Measurements from ENCODE around the gene CAMTA2. TPM values are rescaled to one million over a fixed set of nuclear protein-coding genes. Genes with fewer than 3 reads are reported as not detected.

CAMTA2 gene
- total and polyA plus RNA-seq, 7 donors = 9.9 to 64.5 (median 24.6) TPM

DNA sequence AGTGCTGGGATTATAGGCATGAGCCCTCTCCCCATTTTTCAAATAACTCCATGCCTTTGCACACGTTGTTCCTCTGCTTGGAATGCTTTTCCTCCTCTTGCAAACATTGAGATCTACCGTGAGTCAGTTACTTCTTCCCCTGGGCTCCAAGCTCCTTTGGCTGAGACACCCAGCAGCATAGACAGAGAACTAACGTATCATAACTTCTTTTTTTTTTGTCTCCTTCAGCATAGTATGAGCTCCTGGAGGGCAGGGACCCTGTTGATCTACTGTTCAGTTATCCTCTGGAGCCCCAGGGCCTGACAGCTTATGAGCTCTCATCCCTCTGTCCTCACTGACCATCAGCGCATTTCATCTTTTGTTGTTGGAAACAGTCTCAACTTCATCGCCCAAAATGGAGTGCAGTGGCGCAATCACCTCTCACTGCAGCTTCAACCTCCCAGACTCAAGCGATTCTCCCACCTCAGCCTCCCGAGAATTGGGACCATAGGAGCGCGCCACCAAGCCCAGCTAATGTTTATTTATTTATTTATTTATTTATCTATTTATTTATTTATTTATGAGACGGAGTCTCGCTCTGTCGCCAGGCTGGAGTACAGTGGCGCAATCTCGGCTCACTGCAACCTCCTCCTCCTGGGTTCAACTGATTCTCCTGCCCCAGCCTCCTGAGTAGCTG is 22.0 kb downstream of the CAMTA2 start:
- H3K27ac ChIP-seq = peak overlapping the region; percentile 91 to 97 (median 95)
- 96 to 97% methylated on average over 15 of the region's 15 CpGs for WGBS, 2 donors

DNA sequence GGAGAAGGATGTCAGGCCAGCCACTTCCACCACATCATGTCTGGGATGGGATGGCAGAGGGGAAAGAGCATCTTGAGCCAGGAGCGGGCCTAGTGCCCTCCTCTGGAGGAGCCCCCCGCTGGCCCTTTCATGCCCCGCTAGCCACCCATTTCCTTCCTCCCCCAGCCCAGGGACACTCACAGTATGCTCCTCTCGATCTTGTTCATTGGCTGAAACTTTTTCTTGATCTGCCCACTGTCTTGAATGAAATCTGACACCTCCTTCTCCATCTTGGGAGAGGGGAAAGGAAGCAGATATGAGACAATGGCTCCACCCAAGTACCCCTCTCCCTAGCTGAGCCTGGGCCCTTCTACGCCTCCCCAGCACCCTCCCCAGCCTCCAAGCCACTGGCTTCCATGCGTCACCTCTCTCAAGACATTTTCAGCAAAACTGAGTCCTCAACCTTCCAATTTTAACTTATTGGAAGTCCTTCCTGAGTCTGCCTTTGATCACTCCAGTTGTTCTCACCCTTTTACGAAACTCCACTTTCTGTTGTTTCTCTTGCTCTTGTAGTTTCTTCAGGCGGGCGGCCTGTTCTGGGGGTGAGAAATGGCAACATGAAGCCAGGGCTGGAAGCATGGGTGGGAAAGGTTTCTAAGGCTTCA is 27.1 kb downstream of the CAMTA2 start:
- peaks cover 13 to 39% (median 18%) of the 10 kb centered on the region in 4 donors for H3K36me3 ChIP-seq
- DNase-seq = no peak
- intact Hi-C loops (cut with DNase I) = no loop called here
- no peaks in the 10 kb centered on the region for H3K27me3 ChIP-seq
- H3K4me1 ChIP-seq = peaks cover 0 to 8% (median 1%) of the 10 kb centered on the region in 4 donors
- no peak overlapping the region for H3K4me3 ChIP-seq
- TF ChIP-seq EP300 (IDR thresholded peaks at IDR 0.05) = no peak
- TF ChIP-seq POLR2AphosphoS5 (IDR thresholded peaks at IDR 0.05) = no peak
- TF ChIP-seq, protein P1, sequence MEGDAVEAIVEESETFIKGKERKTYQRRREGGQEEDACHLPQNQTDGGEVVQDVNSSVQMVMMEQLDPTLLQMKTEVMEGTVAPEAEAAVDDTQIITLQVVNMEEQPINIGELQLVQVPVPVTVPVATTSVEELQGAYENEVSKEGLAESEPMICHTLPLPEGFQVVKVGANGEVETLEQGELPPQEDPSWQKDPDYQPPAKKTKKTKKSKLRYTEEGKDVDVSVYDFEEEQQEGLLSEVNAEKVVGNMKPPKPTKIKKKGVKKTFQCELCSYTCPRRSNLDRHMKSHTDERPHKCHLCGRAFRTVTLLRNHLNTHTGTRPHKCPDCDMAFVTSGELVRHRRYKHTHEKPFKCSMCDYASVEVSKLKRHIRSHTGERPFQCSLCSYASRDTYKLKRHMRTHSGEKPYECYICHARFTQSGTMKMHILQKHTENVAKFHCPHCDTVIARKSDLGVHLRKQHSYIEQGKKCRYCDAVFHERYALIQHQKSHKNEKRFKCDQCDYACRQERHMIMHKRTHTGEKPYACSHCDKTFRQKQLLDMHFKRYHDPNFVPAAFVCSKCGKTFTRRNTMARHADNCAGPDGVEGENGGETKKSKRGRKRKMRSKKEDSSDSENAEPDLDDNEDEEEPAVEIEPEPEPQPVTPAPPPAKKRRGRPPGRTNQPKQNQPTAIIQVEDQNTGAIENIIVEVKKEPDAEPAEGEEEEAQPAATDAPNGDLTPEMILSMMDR (IDR thresholded peaks at IDR 0.05) = no peak
- no peak for TF ChIP-seq POLR2A (IDR thresholded peaks at IDR 0.05)
- no peaks in the 10 kb centered on the region for H3K9me3 ChIP-seq
- H3K27ac ChIP-seq = no peak overlapping the region
- WGBS, 2 donors = 89 to 95% methylated on average over 9 of the region's 9 CpGs

More for the DNA sequence above, 22.0 kb downstream of the CAMTA2 start:
- TF ChIP-seq EP300 (IDR thresholded peaks at IDR 0.05) (no peak), POLR2A (IDR thresholded peaks at IDR 0.05) (no peak), POLR2AphosphoS5 (IDR thresholded peaks at IDR 0.05) (no peak)
- TF ChIP-seq, protein P1 (IDR thresholded peaks at IDR 0.05) = no peak
- H3K27me3 ChIP-seq = no peaks in the 10 kb centered on the region
- peaks cover 0 to 46% (median 38%) of the 10 kb centered on the region in 4 donors for H3K4me1 ChIP-seq
- no peaks in the 10 kb centered on the region for H3K9me3 ChIP-seq
- H3K36me3 ChIP-seq = peaks cover 3 to 24% (median 6%) of the 10 kb centered on the region in 4 donors
- intact Hi-C loops (cut with DNase I) = no loop called here
- DNase-seq = no peak
- H3K4me3 ChIP-seq = peak overlapping the region in 1 of 4 donors; percentile 71

DNA sequence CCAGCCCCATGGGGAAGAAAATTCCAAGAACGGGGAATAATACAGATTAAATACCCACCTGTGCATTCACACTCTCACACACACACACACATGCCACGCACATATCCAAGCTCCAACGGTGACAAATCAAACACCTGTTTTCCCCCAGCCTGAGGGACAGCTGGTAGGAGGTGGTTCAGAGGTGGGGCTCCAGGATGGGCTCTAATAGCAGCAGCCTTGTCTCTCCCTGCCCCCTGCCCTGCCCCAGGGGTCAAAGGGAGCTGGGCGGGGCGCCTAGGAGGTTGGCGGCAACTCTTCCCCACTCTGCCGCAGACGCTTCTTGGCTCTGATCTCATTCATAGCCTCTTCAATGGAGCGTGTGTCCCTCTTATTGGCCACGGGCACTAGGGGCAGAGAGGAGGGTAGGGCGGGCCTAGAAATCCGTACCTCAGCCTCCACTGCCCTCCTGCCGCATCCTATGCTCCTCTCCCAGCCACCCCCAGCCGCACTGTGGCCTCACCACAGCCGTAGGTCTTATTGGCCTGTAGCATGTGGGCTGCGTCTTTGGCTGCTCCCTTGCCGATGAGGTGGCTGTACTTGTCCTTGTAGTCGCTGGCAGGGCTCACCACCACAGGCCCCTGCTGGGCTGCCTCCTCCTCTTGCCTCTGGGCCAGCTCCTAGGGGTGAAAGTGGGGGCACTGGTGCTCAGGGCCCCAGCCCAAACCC is 28.1 kb downstream of the CAMTA2 start:
- DNase-seq = no peak
- H3K27ac ChIP-seq = no peak overlapping the region
- H3K27me3 ChIP-seq = no peaks in the 10 kb centered on the region
- H3K36me3 ChIP-seq = peaks cover 13 to 39% (median 18%) of the 10 kb centered on the region in 4 donors
- no peak overlapping the region for H3K4me3 ChIP-seq
- WGBS, 2 donors = 51 to 82% methylated on average over 18 of the region's 18 CpGs
- no peaks in the 10 kb centered on the region for H3K9me3 ChIP-seq
- TF ChIP-seq POLR2AphosphoS5 (IDR thresholded peaks at IDR 0.05) = no peak
- TF ChIP-seq POLR2A (IDR thresholded peaks at IDR 0.05) = no peak
- no peak for TF ChIP-seq EP300 (IDR thresholded peaks at IDR 0.05)
- TF ChIP-seq, protein P1 (IDR thresholded peaks at IDR 0.05) = no peak
- H3K4me1 ChIP-seq = no peaks in the 10 kb centered on the region
- intact Hi-C loops (cut with DNase I) = no loop called here

DNA sequence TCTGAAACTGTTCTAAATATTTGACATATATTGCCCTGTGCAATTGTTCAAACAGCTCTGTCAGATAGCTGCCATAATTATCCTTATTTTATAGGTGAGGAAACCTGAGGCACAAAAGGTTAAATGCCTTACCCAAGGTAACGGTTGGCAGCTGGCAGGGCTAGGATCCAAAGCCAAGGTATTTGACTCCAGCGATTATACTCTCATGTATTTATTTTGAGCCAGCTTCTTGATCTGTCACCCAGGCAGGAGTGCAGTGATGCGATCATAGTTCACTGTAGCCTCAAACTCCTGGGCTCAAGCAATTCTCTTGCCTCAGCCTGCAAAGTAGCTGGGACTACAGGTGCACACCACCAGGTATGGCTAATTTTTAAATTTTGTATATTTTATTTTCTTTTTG is 29.4 kb downstream of the CAMTA2 start:
- DNase-seq = no peak
- Histone ChIP-seq H3K4me1 (no peaks in the 10 kb centered on the region), H3K9me3 (no peaks in the 10 kb centered on the region), H3K4me3 (no peak overlapping the region), H3K36me3 (peaks cover 13 to 39% (median 18%) of the 10 kb centered on the region in 4 donors), H3K27me3 (no peaks in the 10 kb centered on the region), H3K27ac (no peak overlapping the region)
- WGBS, 2 donors = 37 to 65% methylated on average over 3 of the region's 3 CpGs
- intact Hi-C loops (cut with DNase I) = no loop called here
- TF ChIP-seq POLR2A (IDR thresholded peaks at IDR 0.05) (no peak), POLR2AphosphoS5 (IDR thresholded peaks at IDR 0.05) (no peak), EP300 (IDR thresholded peaks at IDR 0.05) (no peak)
- TF ChIP-seq, protein P1 (IDR thresholded peaks at IDR 0.05) = no peak

All from sigmoid colon (tissue), 7 donors.